Activated CD4-positive, alpha-beta memory T cell treated with anti-CD3 and anti-CD28 coated beads, Interleukin-2, amount 10 ng/mL, durations not matched to agents 7 days and 5 days (primary cell): ENCODE results near the gene ESR2. TPM values are rescaled to one million over a fixed set of nuclear protein-coding genes. Genes with fewer than 3 reads are reported as not detected.

Experiments
- CTCF ChIA-PET: fragments of 350-600 bp; sonication (Branson Sonifier 250); formaldehyde crosslinking; loops from one replicate; lab custom pipeline; 2021; ENCODE audit warnings: antibody characterized with exemption, inconsistent platforms; lab: Charles Lee
- POLR2A ChIA-PET: fragments of 350-600 bp; sonication (Branson Sonifier 250); formaldehyde crosslinking; loops from one replicate; lab custom pipeline; 2021; ENCODE audit warnings: antibody characterized with exemption; lab: Charles Lee
- DNase-seq: peaks from one replicate; pipeline ENCODE4 v3.0.0-alpha.2; 2020
- H3K27ac Mint-ChIP-seq: one replicate; pipeline ENCODE4 v1.8.0; 2021; ENCODE audit warnings: mild to moderate bottlenecking, mixed read lengths
- H3K27me3 Mint-ChIP-seq: one replicate; pipeline ENCODE4 v1.8.0; 2021; ENCODE audit warnings: mixed read lengths
- H3K36me3 Mint-ChIP-seq: one replicate; pipeline ENCODE4 v1.8.0; 2021; ENCODE audit warnings: low read depth, mixed read lengths
- H3K4me1 Mint-ChIP-seq: one replicate; pipeline ENCODE4 v1.8.0; 2021; ENCODE audit warnings: mixed read lengths
- H3K4me3 Mint-ChIP-seq: one replicate; pipeline ENCODE4 v1.8.0; 2021; ENCODE audit warnings: mild to moderate bottlenecking, mixed read lengths
- H3K9me3 Mint-ChIP-seq: one replicate; pipeline ENCODE4 v1.8.0; 2021; ENCODE audit warnings: mixed read lengths
- total RNA-seq, 2 experiments: library from RNA; stranded (reverse); gene quantifications; one replicate each; pipeline ENCODE4 v1.2.3, GENCODE V29; 2021

The ESR2 gene
- total RNA-seq, 2 experiments from 2014 or later = 0.13 to 0.18 TPM

DNA sequence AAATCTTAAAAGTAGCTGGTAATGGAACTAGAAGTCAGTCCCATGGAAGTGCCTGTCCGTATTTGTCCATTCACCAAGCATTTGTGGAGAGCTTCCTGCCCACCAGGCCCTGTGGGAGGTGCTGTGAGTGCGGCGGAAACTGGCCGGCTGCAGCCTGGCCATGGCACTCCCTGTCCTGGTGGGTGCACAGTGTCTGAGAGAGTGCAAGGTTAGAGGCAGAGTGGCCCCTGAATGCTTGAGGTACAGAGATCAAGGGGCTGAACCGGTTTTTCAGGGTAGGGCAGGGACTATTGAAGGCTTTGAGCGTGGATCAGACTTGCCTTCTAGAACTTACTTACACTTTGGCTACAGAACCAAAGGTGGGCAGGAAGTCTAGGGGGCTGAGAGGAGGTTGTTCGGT is 92.9 kb downstream of the ESR2 start:
- POLR2A ChIA-PET = no interaction called here
- Mint-ChIP-seq H3K9me3 (no peaks in the 10 kb centered on the region), H3K4me3 (no peak overlapping the region), H3K4me1 (peaks cover 6% of the 10 kb centered on the region), H3K27me3 (no peaks in the 10 kb centered on the region), H3K27ac (no peak overlapping the region), H3K36me3 (peaks cover 3% of the 10 kb centered on the region)
- CTCF ChIA-PET = interaction anchor here (1.1 kb wide), 1 partner anchor 102 kb away, joined by 3 read pairs; no protein-coding TSS in a partner anchor
- no peak for DNase-seq

DNA sequence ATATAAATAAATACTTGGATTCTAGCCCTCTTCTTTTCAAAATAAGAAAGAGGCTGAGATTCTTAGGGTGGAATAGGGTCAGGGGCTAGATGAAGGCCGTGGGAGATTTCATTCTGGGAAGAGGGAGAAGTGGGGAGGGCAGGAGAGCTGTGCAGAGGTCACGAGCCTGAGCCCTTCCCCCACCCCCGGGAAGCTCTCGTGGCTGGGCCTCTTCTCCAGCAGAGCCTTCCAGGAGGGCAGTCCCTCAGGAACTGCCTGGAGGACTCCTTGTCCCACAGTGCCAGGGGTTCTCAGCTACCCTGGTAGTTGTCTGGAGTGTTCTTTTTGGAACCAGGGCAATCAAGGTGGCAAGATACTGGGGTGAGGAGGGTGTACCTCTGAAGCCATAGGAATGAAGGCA is 94.0 kb downstream of the ESR2 start:
- Mint-ChIP-seq H3K9me3 (no peaks in the 10 kb centered on the region), H3K27ac (no peak overlapping the region), H3K36me3 (peaks cover 3% of the 10 kb centered on the region), H3K27me3 (no peaks in the 10 kb centered on the region), H3K4me3 (no peak overlapping the region), H3K4me1 (peaks cover 16% of the 10 kb centered on the region)
- ChIA-PET POLR2A (no interaction called here), CTCF (interaction anchor here (1.1 kb wide), 1 partner anchor 103 kb away, joined by 3 read pairs; no protein-coding TSS in a partner anchor)
- DNase-seq = no peak

DNA sequence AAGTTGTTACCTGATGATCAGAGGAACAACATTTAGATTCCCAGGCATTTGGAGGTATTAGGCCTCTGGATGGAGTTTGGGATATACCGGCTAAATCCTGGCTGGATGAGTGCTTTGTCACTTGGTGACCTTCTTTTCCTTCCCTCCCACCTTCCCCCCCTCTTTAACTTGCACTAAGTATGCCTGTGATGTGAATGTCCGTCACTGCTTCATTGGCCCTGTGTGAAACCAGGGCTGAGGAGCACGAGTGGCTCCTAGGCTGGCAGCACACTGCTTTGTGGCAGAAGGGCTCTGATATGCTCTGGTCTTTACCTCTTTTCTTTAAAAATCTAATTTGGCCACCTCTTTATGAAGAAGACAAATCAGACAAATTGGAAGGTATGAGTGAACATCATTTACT is 95.7 kb downstream of the ESR2 start:
- CTCF ChIA-PET = no interaction called here

DNA sequence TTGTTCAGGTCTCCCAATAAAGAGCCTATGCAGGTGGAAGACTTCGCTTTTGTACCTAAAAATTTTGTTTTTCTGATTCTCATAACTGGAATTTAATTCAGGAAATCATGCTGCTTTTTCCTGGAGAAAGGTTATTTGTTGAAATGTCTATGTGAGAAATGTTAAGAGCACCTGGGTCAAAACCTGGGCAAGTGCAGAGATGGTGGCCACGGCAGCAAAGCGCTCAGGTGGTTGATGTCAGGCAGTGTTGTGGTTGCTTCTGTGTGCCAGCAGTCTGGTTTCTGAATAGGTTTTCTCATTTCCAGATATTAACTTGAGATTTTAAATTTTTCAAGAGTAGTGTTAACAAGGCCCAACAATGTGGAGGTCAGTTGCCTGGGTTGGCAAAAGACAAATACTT is 96.2 kb downstream of the ESR2 start:
- no peaks in the 10 kb centered on the region for H3K9me3 Mint-ChIP-seq
- DNase-seq = no peak
- H3K27ac Mint-ChIP-seq = no peak overlapping the region
- no peaks in the 10 kb centered on the region for H3K27me3 Mint-ChIP-seq
- H3K4me1 Mint-ChIP-seq = peaks cover 29% of the 10 kb centered on the region
- peaks cover 17% of the 10 kb centered on the region for H3K36me3 Mint-ChIP-seq
- ChIA-PET CTCF (no interaction called here), POLR2A (no interaction called here)
- no peak overlapping the region for H3K4me3 Mint-ChIP-seq

More for the DNA sequence above, 95.7 kb downstream of the ESR2 start:
- POLR2A ChIA-PET = no interaction called here
- DNase-seq = no peak
- Mint-ChIP-seq H3K9me3 (no peaks in the 10 kb centered on the region), H3K36me3 (peaks cover 16% of the 10 kb centered on the region), H3K4me3 (no peak overlapping the region), H3K27me3 (no peaks in the 10 kb centered on the region), H3K4me1 (peaks cover 29% of the 10 kb centered on the region), H3K27ac (no peak overlapping the region)

DNA sequence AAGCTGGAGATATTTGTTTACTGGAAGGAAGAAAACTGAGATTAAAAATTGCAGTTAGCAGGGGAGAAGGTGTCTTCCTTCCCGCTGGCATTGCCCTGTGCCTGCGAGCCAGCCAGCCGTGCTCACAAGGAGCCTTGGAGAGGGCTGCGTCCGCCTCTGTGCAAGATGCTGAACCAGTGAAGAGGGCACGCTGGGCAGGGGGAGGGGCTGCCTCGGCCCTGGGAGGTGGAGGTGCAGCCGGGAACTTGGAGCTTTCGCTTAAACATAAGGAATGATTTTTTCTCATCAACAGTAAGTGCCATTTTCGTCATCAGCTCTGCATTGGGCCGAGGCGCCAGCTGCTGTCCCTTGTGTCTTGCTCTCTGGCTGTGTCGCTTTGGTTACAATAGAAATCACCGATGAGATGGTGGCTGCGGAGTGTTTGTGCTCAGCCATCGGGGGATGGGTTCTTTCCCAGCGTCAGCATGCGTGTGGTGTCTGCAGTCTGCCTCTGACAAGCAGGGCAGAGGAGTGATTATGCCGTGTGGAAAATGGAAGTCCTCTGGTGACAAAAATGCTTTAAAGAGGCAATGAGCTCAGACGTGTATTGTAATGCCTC is 97.3 kb downstream of the ESR2 start:
- peaks cover 29% of the 10 kb centered on the region for H3K4me1 Mint-ChIP-seq

GRCh38 chr14:64196056-64196455 is 98.1 kb downstream of the ESR2 start:
- ChIA-PET POLR2A (no interaction called here), CTCF (interaction anchor here (1.0 kb wide), 1 partner anchor 86 kb away, joined by 4 read pairs; no protein-coding TSS in a partner anchor)
- no peak for DNase-seq
- Mint-ChIP-seq H3K9me3 (no peaks in the 10 kb centered on the region), H3K36me3 (peaks cover 29% of the 10 kb centered on the region), H3K4me1 (peaks cover 31% of the 10 kb centered on the region), H3K4me3 (no peak overlapping the region), H3K27ac (no peak overlapping the region), H3K27me3 (no peaks in the 10 kb centered on the region)

More for the DNA sequence above, 97.3 kb downstream of the ESR2 start:
- Mint-ChIP-seq H3K9me3 (no peaks in the 10 kb centered on the region), H3K4me3 (no peak overlapping the region), H3K27me3 (no peaks in the 10 kb centered on the region), H3K27ac (peak overlapping the region; percentile 56), H3K36me3 (peaks cover 21% of the 10 kb centered on the region)
- ChIA-PET POLR2A (no interaction called here), CTCF (no interaction called here)
- no peak for DNase-seq

- Mint-ChIP-seq H3K27me3 (no peaks in the 10 kb centered on the region), H3K27ac (peak overlapping the region; percentile 41), H3K4me3 (no peak overlapping the region), H3K4me1 (peaks cover 31% of the 10 kb centered on the region), H3K36me3 (peaks cover 36% of the 10 kb centered on the region), H3K9me3 (no peaks in the 10 kb centered on the region)
- CTCF ChIA-PET = interaction anchor here (1.0 kb wide), 1 partner anchor 85 kb away, joined by 4 read pairs; no protein-coding TSS in a partner anchor
- DNase-seq = no peak
- POLR2A ChIA-PET = no interaction called here
These were observed 99.0 kb downstream of the ESR2 start for GRCh38 chr14:64195199-64195598.

- Mint-ChIP-seq H3K9me3 (no peaks in the 10 kb centered on the region), H3K4me3 (no peak overlapping the region), H3K4me1 (peaks cover 31% of the 10 kb centered on the region), H3K36me3 (peaks cover 44% of the 10 kb centered on the region), H3K27ac (peak overlapping the region; percentile 41), H3K27me3 (no peaks in the 10 kb centered on the region)
- ChIA-PET POLR2A (interaction anchor here (1.5 kb wide), 1 partner anchor 532 kb away, joined by 3 read pairs; no protein-coding TSS in a partner anchor), CTCF (no interaction called here)
- no peak for DNase-seq
These were observed 99.8 kb downstream of the ESR2 start for GRCh38 chr14:64194404-64194803.

- no peak for DNase-seq
- Mint-ChIP-seq H3K4me3 (no peak overlapping the region), H3K27me3 (no peaks in the 10 kb centered on the region), H3K36me3 (peaks cover 41% of the 10 kb centered on the region), H3K27ac (no peak overlapping the region), H3K4me1 (peaks cover 31% of the 10 kb centered on the region), H3K9me3 (no peaks in the 10 kb centered on the region)
- CTCF ChIA-PET = no interaction called here
- POLR2A ChIA-PET = interaction anchor here (1.5 kb wide), 1 partner anchor 531 kb away, joined by 3 read pairs; no protein-coding TSS in a partner anchor
These were observed 100.3 kb downstream of the ESR2 start for GRCh38 chr14:64193821-64194220.

- H3K4me3 Mint-ChIP-seq = no peak overlapping the region
- POLR2A ChIA-PET = no interaction called here
- H3K4me1 Mint-ChIP-seq = peaks cover 25% of the 10 kb centered on the region
- no peaks in the 10 kb centered on the region for H3K27me3 Mint-ChIP-seq
- no peak for DNase-seq
- CTCF ChIA-PET = no interaction called here
- no peak overlapping the region for H3K27ac Mint-ChIP-seq
- no peaks in the 10 kb centered on the region for H3K9me3 Mint-ChIP-seq
- H3K36me3 Mint-ChIP-seq = peaks cover 49% of the 10 kb centered on the region
These were observed 102.4 kb downstream of the ESR2 start for GRCh38 chr14:64191756-64192155.

- POLR2A ChIA-PET = no interaction called here
These were observed 103.1 kb downstream of the ESR2 start for GRCh38 chr14:64190974-64191502.

DNA sequence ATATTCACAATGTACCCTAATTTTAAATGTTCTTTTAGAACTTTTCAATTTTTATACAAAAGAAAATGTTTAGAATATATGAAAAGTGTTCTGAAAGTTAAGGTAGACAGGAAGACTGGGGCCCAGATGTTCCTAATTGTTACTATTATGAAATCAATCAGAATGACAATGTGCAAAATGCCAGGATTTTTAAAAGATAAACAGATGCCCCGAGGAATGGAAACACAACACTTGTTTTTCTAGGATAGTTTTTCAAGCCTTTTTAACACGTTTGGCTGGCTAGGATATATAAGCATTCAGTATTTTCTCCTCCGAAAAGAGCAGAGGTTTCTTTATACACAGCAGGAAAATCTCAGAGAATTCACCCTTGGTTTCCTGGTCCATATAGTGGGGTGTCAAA is 106.8 kb downstream of the ESR2 start:
- no peak overlapping the region for H3K4me3 Mint-ChIP-seq
- ChIA-PET POLR2A (no interaction called here), CTCF (no interaction called here)
- H3K4me1 Mint-ChIP-seq = peaks cover 2% of the 10 kb centered on the region
- no peak for DNase-seq
- H3K27ac Mint-ChIP-seq = no peak overlapping the region
- H3K9me3 Mint-ChIP-seq = no peaks in the 10 kb centered on the region
- H3K27me3 Mint-ChIP-seq = no peaks in the 10 kb centered on the region
- peaks cover 58% of the 10 kb centered on the region for H3K36me3 Mint-ChIP-seq

More at GRCh38 chr14:64190974-64191502, 103.1 kb downstream of the ESR2 start:
- no peaks in the 10 kb centered on the region for H3K9me3 Mint-ChIP-seq
- H3K4me3 Mint-ChIP-seq = no peak overlapping the region
- CTCF ChIA-PET = no interaction called here
- H3K36me3 Mint-ChIP-seq = peaks cover 54% of the 10 kb centered on the region
- H3K27me3 Mint-ChIP-seq = no peaks in the 10 kb centered on the region
- no peak overlapping the region for H3K27ac Mint-ChIP-seq
- no peak for DNase-seq
- peaks cover 23% of the 10 kb centered on the region for H3K4me1 Mint-ChIP-seq

GRCh38 chr14:64186231-64187129 is 107.7 kb downstream of the ESR2 start:
- H3K27ac Mint-ChIP-seq = no peak overlapping the region
- peaks cover 2% of the 10 kb centered on the region for H3K4me1 Mint-ChIP-seq
- H3K36me3 Mint-ChIP-seq = peaks cover 56% of the 10 kb centered on the region
- ChIA-PET POLR2A (interaction anchor here (0.8 kb wide), 1 partner anchor 164 kb away, joined by 3 read pairs; no protein-coding TSS in a partner anchor), CTCF (no interaction called here)
- DNase-seq = no peak
- H3K9me3 Mint-ChIP-seq = no peaks in the 10 kb centered on the region
- H3K27me3 Mint-ChIP-seq = no peaks in the 10 kb centered on the region
- no peak overlapping the region for H3K4me3 Mint-ChIP-seq
